ENCODE results near the gene TMEM135.

Gene TMEM135

GRCh38 chr11:87301785-87302540 lies 264.2 kb downstream of the TMEM135 start:
- DNase-seq (ENCODE audit: low read depth) = no peak

GRCh38 chr11:87304412-87304811 lies 266.7 kb downstream of the TMEM135 start:
- DNase-seq (ENCODE audit: low read depth) = no peak

GRCh38 chr11:87306262-87306851 lies 268.6 kb downstream of the TMEM135 start:
- no peak for DNase-seq (ENCODE audit: low read depth)

GRCh38 chr11:87307101-87307500 lies 269.4 kb downstream of the TMEM135 start:
- no peak for DNase-seq (ENCODE audit: low read depth)

GRCh38 chr11:87315229-87315628 lies 277.5 kb downstream of the TMEM135 start:
- DNase-seq (ENCODE audit: low read depth) = no peak

GRCh38 chr11:87316491-87316890 lies 278.8 kb downstream of the TMEM135 start:
- no peak for DNase-seq (ENCODE audit: low read depth)

GRCh38 chr11:87317441-87317840 lies 279.7 kb downstream of the TMEM135 start:
- DNase-seq (ENCODE audit: low read depth) = no peak

- no peak for DNase-seq (ENCODE audit: low read depth)
These were observed 282.4 kb downstream of the TMEM135 start for GRCh38 chr11:87320123-87320522.

GRCh38 chr11:87322568-87322967 lies 284.8 kb downstream of the TMEM135 start:
- no peak for DNase-seq (ENCODE audit: low read depth)

GRCh38 chr11:87323899-87324298 lies 286.2 kb downstream of the TMEM135 start:
- DNase-seq (ENCODE audit: low read depth) = no peak

- DNase-seq (ENCODE audit: low read depth) = no peak
These were observed 287.2 kb downstream of the TMEM135 start for GRCh38 chr11:87324817-87325489.

GRCh38 chr11:87325490-87325872 lies 287.7 kb downstream of the TMEM135 start:
- no peak for DNase-seq (ENCODE audit: low read depth)

GRCh38 chr11:87326594-87326993 lies 288.9 kb downstream of the TMEM135 start:
- DNase-seq (ENCODE audit: low read depth) = no peak

- no peak for DNase-seq (ENCODE audit: low read depth)
These were observed 291.4 kb downstream of the TMEM135 start for GRCh38 chr11:87329172-87329571.

GRCh38 chr11:87330187-87330601 lies 292.5 kb downstream of the TMEM135 start:
- DNase-seq (ENCODE audit: low read depth) = no peak

- DNase-seq (ENCODE audit: low read depth) = no peak
These were observed 293.5 kb downstream of the TMEM135 start for GRCh38 chr11:87331273-87331672.

GRCh38 chr11:87338046-87338639 lies 300.4 kb downstream of the TMEM135 start:
- DNase-seq (ENCODE audit: low read depth) = no peak

GRCh38 chr11:87339416-87339815 lies 301.7 kb downstream of the TMEM135 start:
- no peak for DNase-seq (ENCODE audit: low read depth)

GRCh38 chr11:87347441-87347840 lies 309.7 kb downstream of the TMEM135 start:
- DNase-seq (ENCODE audit: low read depth) = no peak

- DNase-seq (ENCODE audit: low read depth) = no peak
These were observed 310.1 kb downstream of the TMEM135 start for GRCh38 chr11:87347854-87348253.

GRCh38 chr11:87351676-87352075 lies 313.9 kb downstream of the TMEM135 start:
- no peak for DNase-seq (ENCODE audit: low read depth)

- peak; percentile 82 for DNase-seq (ENCODE audit: low read depth)
These were observed 315.3 kb downstream of the TMEM135 start for GRCh38 chr11:87352759-87353707.

Data from stimulated activated CD8-positive, alpha-beta memory T cell treated with anti-CD3 and anti-CD28 coated beads, Interleukin-15, amount 100 ng/mL, for 1 hour (primary cell).